RWPE2 (cell line): Measurements from ENCODE around the gene PIP4K2A.
A peak's percentile ranks its signal among the peaks of the same experiment; 100 is the strongest.

Source experiments
- ATAC-seq: fragments of 200-7000 bp; cut with Tn5 transposase; 3 replicates; pipeline ENCODE4 v1.9.1; 2021; ENCODE audit warnings: low read depth
- DNase-seq: peaks from one replicate; pipeline ENCODE4 v3.0.0-alpha.2; 2020; ENCODE audit warnings: low spot score
- H3K27ac ChIP-seq: fragments of 450-650 bp; 2 replicates; pipeline ENCODE4 v1.5.1; 2017; ENCODE audit warnings: mild to moderate bottlenecking; ENCODE audit not compliant: poor library complexity, severe bottlenecking
- H3K27me3 ChIP-seq: fragments of 250-450 bp; sonication (Bioruptor Pico); 2 replicates; pipeline ENCODE4 v1.5.1; 2021; ENCODE audit warnings: mild to moderate bottlenecking, moderate library complexity; ENCODE audit not compliant: insufficient read depth, poor library complexity, severe bottlenecking
- H3K36me3 ChIP-seq: fragments of 250-450 bp; sonication (Bioruptor Pico); 2 replicates; pipeline ENCODE4 v1.5.1; 2020; ENCODE audit warnings: low read depth, mild to moderate bottlenecking, moderate library complexity
- H3K4me1 ChIP-seq: fragments of 250-450 bp; sonication (Bioruptor Pico); 2 replicates; pipeline ENCODE4 v1.5.1; 2021; ENCODE audit warnings: mild to moderate bottlenecking, moderate library complexity; ENCODE audit not compliant: insufficient read depth, poor library complexity, severe bottlenecking
- H3K4me3 ChIP-seq: fragments of 250-450 bp; sonication (Bioruptor Pico); 2 replicates; pipeline ENCODE4 v1.5.1; 2021; ENCODE audit warnings: mild to moderate bottlenecking, moderate library complexity; ENCODE audit not compliant: severe bottlenecking
- H3K9me3 ChIP-seq: fragments of 250-450 bp; sonication (Bioruptor Pico); 2 replicates; pipeline ENCODE4 v1.5.1; 2021; ENCODE audit warnings: mild to moderate bottlenecking, moderate library complexity; ENCODE audit not compliant: severe bottlenecking
- CTCF ChIP-seq: fragments of 450-650 bp; IDR thresholded peaks from one replicate; pipeline ENCODE4 v1.5.1; 2017; ENCODE audit warnings: mild to moderate bottlenecking, moderate library complexity; ENCODE audit not compliant: poor library complexity, severe bottlenecking

PIP4K2A gene

GRCh38 chr10:22621726-22622125 is 92.7 kb downstream of the PIP4K2A start:
- Histone ChIP-seq H3K27ac (peak overlapping the region; percentile 81), H3K36me3 (no peaks in the 10 kb centered on the region), H3K27me3 (no peaks in the 10 kb centered on the region), H3K4me3 (no peak overlapping the region), H3K4me1 (peaks cover 46% of the 10 kb centered on the region), H3K9me3 (no peaks in the 10 kb centered on the region)
- ATAC-seq, result no peak
- TF ChIP-seq CTCF, result no peak
- no peak for DNase-seq

- peaks cover 46% of the 10 kb centered on the region for H3K4me1 ChIP-seq
- no peak overlapping the region for H3K4me3 ChIP-seq
- H3K36me3 ChIP-seq, result no peaks in the 10 kb centered on the region
- no peak for ATAC-seq
- no peaks in the 10 kb centered on the region for H3K9me3 ChIP-seq
- TF ChIP-seq CTCF, result no peak
- H3K27ac ChIP-seq, result peak overlapping the region; percentile 81
- DNase-seq, result no peak
- no peaks in the 10 kb centered on the region for H3K27me3 ChIP-seq
Observed at GRCh38 chr10:22620929-22621328, 93.4 kb downstream of the PIP4K2A start.

DNA sequence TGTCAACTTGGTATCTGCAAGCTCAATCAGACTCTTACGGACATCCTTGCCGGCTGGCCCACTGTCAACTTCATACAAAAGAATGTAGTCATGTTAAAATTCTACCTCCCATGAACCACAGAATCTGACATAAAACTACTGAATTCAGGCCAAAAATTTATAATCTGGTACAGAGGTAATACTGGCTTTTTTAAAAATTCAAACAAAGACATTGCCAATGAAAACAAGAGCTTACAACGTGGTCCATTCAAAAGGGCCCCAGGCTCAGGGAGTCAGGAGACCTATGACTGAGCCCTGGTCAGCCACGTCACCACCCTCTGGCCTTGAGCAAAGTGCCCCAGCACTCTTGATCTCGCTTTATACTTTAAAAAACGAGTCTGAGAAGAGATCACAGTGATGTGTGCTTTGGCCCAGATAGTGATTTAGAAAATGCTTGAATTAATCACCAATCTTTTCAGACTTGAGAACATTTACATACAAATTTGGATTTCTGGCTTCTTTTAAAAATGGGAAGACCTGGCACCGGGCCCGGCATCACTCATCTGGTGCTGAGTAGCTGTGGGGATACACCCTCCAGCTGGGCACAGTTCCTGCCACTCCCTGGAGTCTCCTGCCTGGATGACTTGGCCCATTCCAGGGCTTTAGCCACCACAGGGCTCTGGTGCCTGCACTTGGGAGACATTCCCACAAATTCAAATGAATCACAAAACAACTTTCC is 94.1 kb downstream of the PIP4K2A start:
- ATAC-seq, result peak; percentile 93
- Histone ChIP-seq H3K27ac (peak overlapping the region; percentile 81), H3K4me3 (no peak overlapping the region), H3K27me3 (no peaks in the 10 kb centered on the region), H3K4me1 (peaks cover 46% of the 10 kb centered on the region), H3K36me3 (no peaks in the 10 kb centered on the region), H3K9me3 (no peaks in the 10 kb centered on the region)
- no peak for TF ChIP-seq CTCF
- DNase-seq, result peak; percentile 93

DNA sequence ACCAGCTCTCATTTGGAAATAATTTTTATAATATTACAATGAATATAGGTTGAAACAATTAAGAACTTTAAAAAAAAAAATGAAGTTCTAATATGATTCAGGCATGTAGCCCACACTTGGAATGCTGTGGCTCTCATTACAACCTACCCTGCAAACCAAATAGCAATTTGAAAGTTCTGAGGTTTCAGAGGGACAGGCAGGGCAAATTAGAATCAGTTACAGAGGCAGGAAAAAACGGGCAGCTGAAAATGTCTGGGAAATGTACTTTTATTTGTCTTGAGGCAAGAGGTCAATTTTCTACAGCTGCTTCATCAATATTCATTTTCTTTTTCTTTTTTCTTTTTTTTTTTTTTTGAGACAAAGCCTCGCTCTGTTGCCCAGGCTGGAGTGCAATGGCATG is 95.3 kb downstream of the PIP4K2A start:
- no peaks in the 10 kb centered on the region for H3K9me3 ChIP-seq
- no peaks in the 10 kb centered on the region for H3K36me3 ChIP-seq
- H3K4me1 ChIP-seq, result peaks cover 38% of the 10 kb centered on the region
- DNase-seq (no peak), ATAC-seq (no peak)
- no peak for TF ChIP-seq CTCF
- H3K27ac ChIP-seq, result peak overlapping the region; percentile 81
- H3K27me3 ChIP-seq, result no peaks in the 10 kb centered on the region
- H3K4me3 ChIP-seq, result no peak overlapping the region

DNA sequence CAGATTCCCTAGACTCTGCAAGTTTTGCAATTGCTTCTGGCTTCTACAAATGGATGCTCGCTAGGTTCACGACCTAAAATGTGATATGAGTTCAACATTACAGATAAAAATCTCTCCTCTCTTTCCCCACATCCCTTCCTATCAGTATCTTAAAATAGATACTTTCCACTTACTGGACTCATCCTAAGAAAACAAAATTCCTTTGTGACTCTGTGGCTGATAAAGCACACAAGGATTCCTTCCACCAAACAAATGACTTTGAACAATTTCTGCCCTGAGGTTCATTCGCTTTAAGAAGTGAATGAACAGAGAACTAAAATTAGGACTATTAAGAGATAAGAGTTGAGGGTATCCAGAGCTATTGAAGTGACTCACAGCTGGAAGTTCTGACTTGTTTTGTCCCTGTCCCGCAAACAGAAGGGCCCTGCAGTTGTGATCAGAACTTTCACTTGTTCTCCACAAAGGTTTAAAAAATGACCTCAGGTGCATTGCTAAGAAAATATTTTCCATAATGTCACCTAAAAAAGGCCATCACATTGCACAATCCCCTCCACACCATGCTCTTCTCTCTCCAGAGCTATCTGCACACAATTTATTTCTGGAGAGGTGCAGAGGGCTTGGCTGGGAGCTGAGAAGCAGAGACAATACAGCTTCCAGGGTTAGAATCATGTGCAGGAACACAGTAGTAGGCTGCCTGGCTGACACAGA is 96.1 kb downstream of the PIP4K2A start:
- H3K36me3 ChIP-seq, result no peaks in the 10 kb centered on the region
- DNase-seq (no peak), ATAC-seq (no peak)
- H3K27ac ChIP-seq, result no peak overlapping the region
- H3K4me1 ChIP-seq, result peaks cover 31% of the 10 kb centered on the region
- no peak for TF ChIP-seq CTCF
- no peaks in the 10 kb centered on the region for H3K27me3 ChIP-seq
- no peak overlapping the region for H3K4me3 ChIP-seq
- H3K9me3 ChIP-seq, result no peaks in the 10 kb centered on the region
